ENCODE results near the gene NAALADL2.

NAALADL2 gene

DNA sequence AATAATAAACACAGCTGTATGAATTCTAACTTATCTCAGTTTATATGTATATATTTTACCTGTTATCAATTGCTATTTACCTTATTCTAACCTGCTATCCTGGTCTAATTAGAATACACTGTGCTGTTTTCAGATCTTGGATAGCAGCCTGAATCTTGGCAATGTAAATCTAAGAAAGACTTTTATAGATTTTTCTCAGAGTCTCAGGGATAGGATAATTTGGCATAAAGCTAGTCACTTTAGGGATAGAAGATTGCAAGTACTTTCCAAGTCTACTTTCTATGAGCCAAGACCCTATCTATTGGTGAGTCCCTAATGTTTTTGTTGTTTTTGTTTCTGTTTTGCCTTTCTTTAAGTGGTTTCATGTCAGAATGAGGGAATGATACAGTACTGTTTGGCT is 695.7 kb downstream of the NAALADL2 start:
- no peaks in the 10 kb centered on the region for H3K27me3 ChIP-seq (ENCODE audit: control insufficient read depth, insufficient read depth, low read length)
- no peaks in the 10 kb centered on the region for H3K9me3 ChIP-seq (ENCODE audit: control insufficient read depth, insufficient read depth, low read length)
- no peak overlapping the region for H3K4me3 ChIP-seq (ENCODE audit: low read depth, low read length)
- no peaks in the 10 kb centered on the region for H3K36me3 ChIP-seq (ENCODE audit: control insufficient read depth, insufficient read depth, low read length)
- no peaks in the 10 kb centered on the region for H3K4me1 ChIP-seq (ENCODE audit: control insufficient read depth, insufficient read depth, low read length)
- no peak overlapping the region for H3K9ac ChIP-seq (ENCODE audit: low read depth, low read length)

DNA sequence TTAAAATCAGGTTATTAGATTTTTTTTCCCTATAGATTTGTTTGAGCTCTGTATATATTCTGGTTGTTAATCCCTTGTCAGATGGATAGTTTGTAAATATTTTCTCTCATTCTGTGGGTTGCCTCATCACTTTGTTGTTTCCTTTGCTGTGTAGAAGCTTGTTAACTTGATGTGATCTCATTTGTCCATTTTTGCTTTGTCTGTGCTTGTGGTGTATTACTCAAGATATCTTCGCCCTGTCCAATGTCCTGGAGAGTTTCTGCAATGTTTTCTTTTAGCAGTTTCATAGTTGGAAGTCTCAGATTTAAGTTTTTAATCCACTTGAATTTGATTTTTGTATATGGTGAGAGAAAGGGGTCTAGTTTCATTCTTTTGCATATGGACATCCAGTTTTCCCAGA is 699.1 kb downstream of the NAALADL2 start:
- H3K36me3 ChIP-seq (ENCODE audit: control insufficient read depth, insufficient read depth, low read length): no peaks in the 10 kb centered on the region
- H3K27me3 ChIP-seq (ENCODE audit: control insufficient read depth, insufficient read depth, low read length): no peaks in the 10 kb centered on the region
- no peak overlapping the region for H3K9ac ChIP-seq (ENCODE audit: low read depth, low read length)
- no peaks in the 10 kb centered on the region for H3K9me3 ChIP-seq (ENCODE audit: control insufficient read depth, insufficient read depth, low read length)
- H3K4me3 ChIP-seq (ENCODE audit: low read depth, low read length): no peak overlapping the region
- no peaks in the 10 kb centered on the region for H3K4me1 ChIP-seq (ENCODE audit: control insufficient read depth, insufficient read depth, low read length)

DNA sequence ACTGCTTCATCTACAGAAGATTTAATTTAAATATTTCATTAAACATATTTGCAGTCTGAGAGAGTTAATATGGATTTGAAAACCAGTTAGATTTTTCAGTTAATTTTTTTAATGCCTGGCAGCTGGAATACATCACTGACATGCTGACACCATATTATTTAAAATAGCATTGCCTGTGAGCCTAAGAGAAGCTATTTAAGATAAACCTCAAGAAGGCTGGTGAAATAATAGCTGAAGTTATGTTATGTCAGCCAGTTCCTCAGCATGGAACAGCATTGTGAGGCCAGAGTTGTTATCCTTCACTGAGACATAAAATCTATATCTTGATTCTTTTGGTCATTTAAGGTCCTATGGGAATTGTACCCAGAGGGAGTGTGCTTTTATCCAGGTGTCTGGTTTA is 705.2 kb downstream of the NAALADL2 start:
- Histone ChIP-seq H3K36me3 (ENCODE audit: control insufficient read depth, insufficient read depth, low read length) (no peaks in the 10 kb centered on the region), H3K9me3 (ENCODE audit: control insufficient read depth, insufficient read depth, low read length) (no peaks in the 10 kb centered on the region), H3K9ac (ENCODE audit: low read depth, low read length) (no peak overlapping the region), H3K27me3 (ENCODE audit: control insufficient read depth, insufficient read depth, low read length) (no peaks in the 10 kb centered on the region), H3K4me3 (ENCODE audit: low read depth, low read length) (no peak overlapping the region), H3K4me1 (ENCODE audit: control insufficient read depth, insufficient read depth, low read length) (no peaks in the 10 kb centered on the region)

DNA sequence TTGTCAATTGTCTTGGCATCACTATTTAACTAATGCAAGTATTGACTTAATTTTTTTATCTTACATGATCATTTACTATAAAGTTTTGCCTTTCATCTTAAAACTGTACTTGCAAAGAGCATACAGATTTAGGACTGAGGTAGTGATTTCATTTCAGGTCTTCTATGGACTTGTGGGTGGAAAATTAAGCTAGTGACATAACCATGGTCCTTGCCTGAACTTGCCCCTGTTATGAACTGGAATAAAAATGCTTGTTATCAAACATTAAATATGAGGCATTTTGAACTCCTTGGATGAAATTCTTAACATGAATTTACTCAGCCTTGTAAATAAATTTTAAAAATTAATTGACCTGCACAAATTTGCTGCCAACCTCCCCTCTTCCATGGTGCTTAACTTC is 712.0 kb downstream of the NAALADL2 start:
- no peaks in the 10 kb centered on the region for H3K27me3 ChIP-seq (ENCODE audit: control insufficient read depth, insufficient read depth, low read length)
- no peaks in the 10 kb centered on the region for H3K4me1 ChIP-seq (ENCODE audit: control insufficient read depth, insufficient read depth, low read length)
- H3K9ac ChIP-seq (ENCODE audit: low read depth, low read length): no peak overlapping the region
- no peak overlapping the region for H3K4me3 ChIP-seq (ENCODE audit: low read depth, low read length)
- no peaks in the 10 kb centered on the region for H3K36me3 ChIP-seq (ENCODE audit: control insufficient read depth, insufficient read depth, low read length)
- H3K9me3 ChIP-seq (ENCODE audit: control insufficient read depth, insufficient read depth, low read length): no peaks in the 10 kb centered on the region

DNA sequence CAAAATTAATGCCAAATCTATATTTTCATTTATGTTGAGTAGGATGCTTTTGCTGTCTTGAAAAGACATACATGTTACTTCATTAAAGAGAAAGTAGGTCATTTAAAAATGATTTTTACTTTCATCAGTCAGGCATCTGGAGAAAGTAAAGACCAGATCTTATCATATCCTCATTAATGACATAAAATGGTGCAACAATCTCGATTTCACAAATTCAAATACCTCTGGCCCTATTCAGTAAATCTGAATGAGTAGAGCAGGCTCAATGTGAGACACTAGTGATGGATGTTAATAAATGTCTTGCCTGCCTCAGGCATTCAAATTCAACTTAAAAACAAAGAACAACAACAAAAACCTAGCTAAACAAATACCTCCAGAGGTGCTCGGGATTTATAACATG is 714.1 kb downstream of the NAALADL2 start:
- no peaks in the 10 kb centered on the region for H3K9me3 ChIP-seq (ENCODE audit: control insufficient read depth, insufficient read depth, low read length)
- H3K36me3 ChIP-seq (ENCODE audit: control insufficient read depth, insufficient read depth, low read length): no peaks in the 10 kb centered on the region
- no peaks in the 10 kb centered on the region for H3K4me1 ChIP-seq (ENCODE audit: control insufficient read depth, insufficient read depth, low read length)
- no peaks in the 10 kb centered on the region for H3K27me3 ChIP-seq (ENCODE audit: control insufficient read depth, insufficient read depth, low read length)
- no peak overlapping the region for H3K9ac ChIP-seq (ENCODE audit: low read depth, low read length)
- H3K4me3 ChIP-seq (ENCODE audit: low read depth, low read length): no peak overlapping the region

DNA sequence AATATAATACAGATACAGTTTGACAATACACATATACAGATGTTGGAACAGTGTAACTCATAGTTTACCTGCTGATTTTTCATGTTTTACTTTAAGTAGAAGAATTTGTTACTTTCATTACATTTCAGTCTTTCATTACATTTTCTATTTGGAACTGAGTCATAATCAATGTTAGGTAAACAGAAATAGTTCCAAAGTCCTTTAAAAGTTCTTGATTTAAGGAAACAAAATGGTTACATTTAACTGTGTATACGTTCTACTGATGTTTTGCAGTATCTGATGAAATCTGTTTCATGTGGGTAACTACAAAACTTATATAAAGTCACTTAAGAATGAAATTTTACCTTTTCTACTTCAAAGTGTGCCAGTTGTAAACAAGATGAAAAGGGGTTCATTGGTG is 721.2 kb downstream of the NAALADL2 start:
- Histone ChIP-seq H3K4me1 (ENCODE audit: control insufficient read depth, insufficient read depth, low read length) (no peaks in the 10 kb centered on the region), H3K27me3 (ENCODE audit: control insufficient read depth, insufficient read depth, low read length) (no peaks in the 10 kb centered on the region), H3K36me3 (ENCODE audit: control insufficient read depth, insufficient read depth, low read length) (no peaks in the 10 kb centered on the region), H3K9ac (ENCODE audit: low read depth, low read length) (no peak overlapping the region), H3K9me3 (ENCODE audit: control insufficient read depth, insufficient read depth, low read length) (no peaks in the 10 kb centered on the region), H3K4me3 (ENCODE audit: low read depth, low read length) (no peak overlapping the region)

DNA sequence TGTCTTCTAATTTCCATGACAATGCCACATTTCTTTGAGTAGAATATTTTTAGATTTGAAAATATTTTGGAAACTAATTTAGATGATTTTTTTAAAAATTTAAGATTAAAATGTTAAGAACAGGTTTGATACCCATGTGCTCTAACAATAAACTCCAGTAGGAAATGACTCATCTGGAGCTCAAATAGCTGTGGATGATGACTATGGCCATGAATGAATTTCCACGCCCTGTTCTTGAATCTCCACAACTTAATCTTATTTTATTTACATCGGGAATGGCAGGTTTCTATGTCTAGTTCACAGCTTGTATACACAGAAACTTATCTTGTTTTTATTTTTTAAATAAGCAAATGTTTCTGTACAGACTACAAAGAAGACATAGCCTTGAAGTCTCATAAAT is 726.8 kb downstream of the NAALADL2 start:
- Histone ChIP-seq H3K4me3 (ENCODE audit: low read depth, low read length) (no peak overlapping the region), H3K4me1 (ENCODE audit: control insufficient read depth, insufficient read depth, low read length) (no peaks in the 10 kb centered on the region), H3K36me3 (ENCODE audit: control insufficient read depth, insufficient read depth, low read length) (no peaks in the 10 kb centered on the region), H3K27me3 (ENCODE audit: control insufficient read depth, insufficient read depth, low read length) (no peaks in the 10 kb centered on the region), H3K9ac (ENCODE audit: low read depth, low read length) (no peak overlapping the region), H3K9me3 (ENCODE audit: control insufficient read depth, insufficient read depth, low read length) (no peaks in the 10 kb centered on the region)

DNA sequence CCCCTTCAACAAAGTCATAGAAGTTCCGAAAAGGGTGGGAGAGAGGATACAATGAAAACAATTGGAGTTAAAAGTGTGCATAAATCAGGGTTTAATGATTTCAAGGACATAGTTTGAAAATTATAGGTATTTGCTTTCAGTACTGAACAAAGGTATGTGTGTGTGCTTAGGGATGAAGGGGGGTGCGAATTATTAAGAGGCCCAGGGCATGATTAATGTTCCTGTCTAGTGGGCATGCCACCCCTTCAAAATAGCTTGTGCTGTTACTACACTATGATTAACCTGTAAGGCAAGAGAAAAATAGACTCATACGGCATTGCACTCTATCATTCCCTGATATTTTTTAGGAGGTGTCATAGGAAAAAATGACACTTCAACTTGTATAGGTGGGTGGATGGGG is 731.6 kb downstream of the NAALADL2 start:
- no peaks in the 10 kb centered on the region for H3K27me3 ChIP-seq (ENCODE audit: control insufficient read depth, insufficient read depth, low read length)
- no peaks in the 10 kb centered on the region for H3K9me3 ChIP-seq (ENCODE audit: control insufficient read depth, insufficient read depth, low read length)
- H3K36me3 ChIP-seq (ENCODE audit: control insufficient read depth, insufficient read depth, low read length): no peaks in the 10 kb centered on the region
- no peaks in the 10 kb centered on the region for H3K4me1 ChIP-seq (ENCODE audit: control insufficient read depth, insufficient read depth, low read length)
- H3K4me3 ChIP-seq (ENCODE audit: low read depth, low read length): no peak overlapping the region
- H3K9ac ChIP-seq (ENCODE audit: low read depth, low read length): no peak overlapping the region

DNA sequence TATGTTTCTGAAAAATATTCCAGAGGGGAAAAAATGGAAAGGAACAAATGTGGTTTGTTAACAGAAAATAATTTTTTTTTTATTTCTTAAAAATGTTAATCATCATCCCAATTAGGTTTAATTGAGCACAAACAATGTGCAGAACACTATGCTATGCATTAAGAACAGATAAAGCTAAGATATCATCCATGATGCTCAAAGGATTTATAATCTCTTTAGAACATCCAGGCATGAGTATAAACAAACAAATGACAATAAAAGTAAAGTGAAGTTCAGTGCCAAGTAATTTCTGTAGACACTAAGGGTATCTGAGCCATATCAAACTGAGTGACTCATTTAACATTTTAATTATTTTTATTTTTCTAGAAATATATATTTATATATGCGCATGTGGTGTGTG is 732.2 kb downstream of the NAALADL2 start:
- Histone ChIP-seq H3K9me3 (ENCODE audit: control insufficient read depth, insufficient read depth, low read length) (no peaks in the 10 kb centered on the region), H3K4me3 (ENCODE audit: low read depth, low read length) (no peak overlapping the region), H3K27me3 (ENCODE audit: control insufficient read depth, insufficient read depth, low read length) (no peaks in the 10 kb centered on the region), H3K9ac (ENCODE audit: low read depth, low read length) (no peak overlapping the region), H3K36me3 (ENCODE audit: control insufficient read depth, insufficient read depth, low read length) (no peaks in the 10 kb centered on the region), H3K4me1 (ENCODE audit: control insufficient read depth, insufficient read depth, low read length) (no peaks in the 10 kb centered on the region)

DNA sequence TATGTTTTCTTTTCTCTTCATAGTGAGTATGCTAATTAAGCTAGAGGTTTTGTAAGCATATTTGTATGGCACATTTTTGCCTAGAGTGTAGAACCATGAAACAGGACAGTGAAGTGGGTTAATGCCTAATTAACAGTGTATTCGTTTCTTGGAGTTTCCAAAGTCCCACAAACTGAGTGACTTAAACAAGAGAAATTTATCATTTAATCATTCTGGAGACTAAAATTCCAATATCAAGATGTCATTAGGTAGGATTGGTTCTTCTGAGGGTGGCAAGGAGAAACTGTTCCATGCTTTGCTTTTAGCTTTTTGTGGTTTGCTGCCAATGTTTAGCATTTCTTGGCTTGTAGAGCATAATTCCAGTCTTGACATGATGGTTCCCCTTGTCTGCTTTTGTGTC is 734.2 kb downstream of the NAALADL2 start:
- Histone ChIP-seq H3K9me3 (ENCODE audit: control insufficient read depth, insufficient read depth, low read length) (no peaks in the 10 kb centered on the region), H3K9ac (ENCODE audit: low read depth, low read length) (no peak overlapping the region), H3K4me1 (ENCODE audit: control insufficient read depth, insufficient read depth, low read length) (no peaks in the 10 kb centered on the region), H3K4me3 (ENCODE audit: low read depth, low read length) (no peak overlapping the region), H3K27me3 (ENCODE audit: control insufficient read depth, insufficient read depth, low read length) (no peaks in the 10 kb centered on the region), H3K36me3 (ENCODE audit: control insufficient read depth, insufficient read depth, low read length) (no peaks in the 10 kb centered on the region)

DNA sequence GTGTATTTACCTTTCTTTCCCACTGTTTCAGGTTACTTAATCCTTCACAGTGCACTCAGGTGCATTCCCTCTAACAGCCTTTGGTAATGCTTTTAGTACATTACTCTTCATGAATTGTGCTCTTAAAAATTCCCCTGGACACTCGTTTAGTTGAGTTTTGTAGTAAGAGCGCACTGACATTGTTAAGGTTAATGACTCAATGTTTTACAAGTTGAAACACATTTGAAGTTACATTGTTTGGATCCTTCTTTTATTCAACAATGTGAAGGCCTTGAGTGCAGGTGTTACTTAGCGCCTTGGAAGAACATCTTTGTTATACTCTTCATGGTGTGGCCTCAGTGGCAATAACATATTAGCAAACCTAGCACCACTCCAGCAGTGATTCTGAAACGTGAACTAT is 739.6 kb downstream of the NAALADL2 start:
- Histone ChIP-seq H3K4me3 (ENCODE audit: low read depth, low read length) (no peak overlapping the region), H3K36me3 (ENCODE audit: control insufficient read depth, insufficient read depth, low read length) (no peaks in the 10 kb centered on the region), H3K4me1 (ENCODE audit: control insufficient read depth, insufficient read depth, low read length) (no peaks in the 10 kb centered on the region), H3K27me3 (ENCODE audit: control insufficient read depth, insufficient read depth, low read length) (no peaks in the 10 kb centered on the region), H3K9ac (ENCODE audit: low read depth, low read length) (no peak overlapping the region), H3K9me3 (ENCODE audit: control insufficient read depth, insufficient read depth, low read length) (no peaks in the 10 kb centered on the region)

DNA sequence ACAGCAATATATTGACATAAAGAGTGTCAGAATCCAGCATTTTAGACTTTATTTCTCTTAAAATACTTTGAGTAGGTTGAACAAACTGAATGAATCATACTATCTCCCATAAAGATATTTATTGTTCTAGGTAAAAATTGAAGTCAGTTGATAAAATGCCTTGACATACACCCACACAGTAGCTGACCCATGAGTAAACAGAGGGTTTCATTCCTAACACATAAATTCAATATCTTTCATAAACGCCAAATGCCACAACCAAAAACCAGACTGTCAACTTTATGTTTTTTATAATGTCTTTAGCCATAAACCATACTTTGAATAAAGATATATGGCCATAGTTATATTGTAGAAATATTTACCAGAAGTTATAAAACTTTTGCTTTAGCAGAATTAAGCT is 742.4 kb downstream of the NAALADL2 start:
- Histone ChIP-seq H3K36me3 (ENCODE audit: control insufficient read depth, insufficient read depth, low read length) (no peaks in the 10 kb centered on the region), H3K4me1 (ENCODE audit: control insufficient read depth, insufficient read depth, low read length) (no peaks in the 10 kb centered on the region), H3K9ac (ENCODE audit: low read depth, low read length) (no peak overlapping the region), H3K9me3 (ENCODE audit: control insufficient read depth, insufficient read depth, low read length) (no peaks in the 10 kb centered on the region), H3K27me3 (ENCODE audit: control insufficient read depth, insufficient read depth, low read length) (no peaks in the 10 kb centered on the region), H3K4me3 (ENCODE audit: low read depth, low read length) (no peak overlapping the region)

DNA sequence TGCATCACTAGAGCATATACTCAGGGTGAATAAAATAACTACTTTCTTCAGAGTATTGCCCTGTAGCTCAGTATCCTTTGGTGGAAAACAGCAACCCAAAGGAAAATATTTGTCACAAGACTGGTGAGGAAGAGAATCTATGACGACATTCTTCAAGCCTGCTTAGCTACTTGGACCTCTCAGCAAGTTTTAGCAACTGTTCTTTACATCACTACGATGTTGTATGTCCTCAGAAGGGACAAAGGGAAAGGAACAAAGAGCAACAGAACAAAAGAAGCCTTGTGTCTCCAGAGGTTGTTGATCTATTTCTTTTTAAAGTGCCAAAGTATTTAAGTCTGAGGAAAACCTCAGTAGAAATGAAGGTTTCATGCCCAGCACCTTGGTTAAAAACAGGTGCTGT is 746.7 kb downstream of the NAALADL2 start:
- H3K9me3 ChIP-seq (ENCODE audit: control insufficient read depth, insufficient read depth, low read length): no peaks in the 10 kb centered on the region
- H3K4me1 ChIP-seq (ENCODE audit: control insufficient read depth, insufficient read depth, low read length): no peaks in the 10 kb centered on the region
- no peaks in the 10 kb centered on the region for H3K36me3 ChIP-seq (ENCODE audit: control insufficient read depth, insufficient read depth, low read length)
- no peaks in the 10 kb centered on the region for H3K27me3 ChIP-seq (ENCODE audit: control insufficient read depth, insufficient read depth, low read length)
- no peak overlapping the region for H3K4me3 ChIP-seq (ENCODE audit: low read depth, low read length)
- no peak overlapping the region for H3K9ac ChIP-seq (ENCODE audit: low read depth, low read length)

Data from iPS-15b (cell line).